22Rv1 (cell line): ENCODE data around the gene KITLG.
"Not testable (repeated sequence)": the region's sequence is repeated elsewhere in the genome, so short reads cannot be mapped to it uniquely, and the experiment has no call there.

ENCODE experiments used
- H3K27ac ChIP-seq: fragments of 450-650 bp; 2 replicates; pipeline ENCODE4 v1.5.1; 2017
- ZFX ChIP-seq: fragments of 450-650 bp; IDR thresholded peaks from 2 replicates; pipeline ENCODE4 v1.6.1; 2017; ENCODE audit warnings: antibody characterized with exemption, borderline replicate concordance
- TF ChIP-seq, protein P1 (sequence below): fragments of 450-650 bp; IDR thresholded peaks from 2 replicates; pipeline ENCODE4 v1.5.1; 2017; ENCODE audit warnings: mild to moderate bottlenecking

The KITLG gene

DNA sequence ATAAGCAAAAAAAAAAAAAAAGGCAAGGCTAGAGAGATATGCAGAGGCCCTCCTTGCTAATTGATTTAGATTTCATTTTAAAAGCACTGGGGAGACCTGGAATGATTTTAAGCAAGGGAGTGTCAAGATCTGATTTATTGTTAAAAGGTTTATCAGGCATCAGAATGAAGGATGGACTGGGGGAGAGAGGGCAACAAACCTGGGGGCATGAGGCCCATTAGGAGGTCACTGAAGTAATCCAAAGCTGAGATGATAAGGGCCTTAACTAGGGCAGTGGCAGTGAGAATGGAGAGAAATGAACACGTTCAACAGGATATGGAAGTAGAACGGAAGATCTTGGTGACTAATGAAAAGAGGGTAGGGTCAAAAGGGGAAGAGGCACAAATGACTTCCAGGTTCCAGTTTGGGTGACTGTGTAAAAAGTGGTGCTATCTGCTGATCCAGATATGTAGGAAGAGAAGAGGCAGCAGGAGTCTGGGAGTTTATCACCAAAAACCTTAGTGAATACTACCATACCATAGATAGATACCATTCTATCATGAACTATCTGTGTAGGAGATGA is 24.0 kb downstream of the KITLG start:
- no peak overlapping the region for H3K27ac ChIP-seq
- no peak for TF ChIP-seq ZFX
- TF ChIP-seq, protein P1, sequence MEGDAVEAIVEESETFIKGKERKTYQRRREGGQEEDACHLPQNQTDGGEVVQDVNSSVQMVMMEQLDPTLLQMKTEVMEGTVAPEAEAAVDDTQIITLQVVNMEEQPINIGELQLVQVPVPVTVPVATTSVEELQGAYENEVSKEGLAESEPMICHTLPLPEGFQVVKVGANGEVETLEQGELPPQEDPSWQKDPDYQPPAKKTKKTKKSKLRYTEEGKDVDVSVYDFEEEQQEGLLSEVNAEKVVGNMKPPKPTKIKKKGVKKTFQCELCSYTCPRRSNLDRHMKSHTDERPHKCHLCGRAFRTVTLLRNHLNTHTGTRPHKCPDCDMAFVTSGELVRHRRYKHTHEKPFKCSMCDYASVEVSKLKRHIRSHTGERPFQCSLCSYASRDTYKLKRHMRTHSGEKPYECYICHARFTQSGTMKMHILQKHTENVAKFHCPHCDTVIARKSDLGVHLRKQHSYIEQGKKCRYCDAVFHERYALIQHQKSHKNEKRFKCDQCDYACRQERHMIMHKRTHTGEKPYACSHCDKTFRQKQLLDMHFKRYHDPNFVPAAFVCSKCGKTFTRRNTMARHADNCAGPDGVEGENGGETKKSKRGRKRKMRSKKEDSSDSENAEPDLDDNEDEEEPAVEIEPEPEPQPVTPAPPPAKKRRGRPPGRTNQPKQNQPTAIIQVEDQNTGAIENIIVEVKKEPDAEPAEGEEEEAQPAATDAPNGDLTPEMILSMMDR, result no peak

DNA sequence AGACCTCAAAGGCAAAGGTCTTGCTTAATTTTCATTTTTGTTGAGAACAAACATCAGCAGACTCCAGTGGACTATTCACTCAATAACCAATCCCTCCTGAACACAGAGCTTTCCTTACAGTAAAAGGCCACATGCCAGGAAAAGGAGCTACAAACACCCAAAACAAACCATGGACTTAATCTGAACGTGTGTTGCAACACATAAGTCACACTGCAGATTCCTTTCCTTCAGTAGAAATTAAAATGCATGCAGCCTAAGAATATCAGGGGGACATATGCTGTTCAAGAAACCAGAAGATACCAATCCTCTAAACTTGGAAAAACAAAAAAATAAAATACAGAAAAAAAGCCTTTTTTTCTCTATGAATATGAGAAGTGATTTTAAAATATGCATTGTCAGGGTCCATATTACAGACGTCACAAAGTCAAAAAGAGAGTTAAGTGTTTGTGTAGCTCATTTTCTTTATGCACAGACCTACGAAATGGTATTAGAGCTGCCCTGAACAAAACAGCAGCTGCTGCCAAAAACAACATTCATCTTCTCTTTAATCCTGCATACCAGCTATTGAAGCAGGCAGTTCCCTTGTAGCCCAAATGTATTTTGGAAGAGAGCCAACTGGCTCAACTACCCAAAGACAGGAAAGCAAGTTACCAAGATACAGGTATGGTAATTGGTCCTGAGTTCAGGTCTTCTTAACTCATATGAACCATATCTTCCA is 26.2 kb downstream of the KITLG start:
- H3K27ac ChIP-seq, result no peak overlapping the region
- TF ChIP-seq, protein P1, result no peak
- TF ChIP-seq ZFX, result no peak

DNA sequence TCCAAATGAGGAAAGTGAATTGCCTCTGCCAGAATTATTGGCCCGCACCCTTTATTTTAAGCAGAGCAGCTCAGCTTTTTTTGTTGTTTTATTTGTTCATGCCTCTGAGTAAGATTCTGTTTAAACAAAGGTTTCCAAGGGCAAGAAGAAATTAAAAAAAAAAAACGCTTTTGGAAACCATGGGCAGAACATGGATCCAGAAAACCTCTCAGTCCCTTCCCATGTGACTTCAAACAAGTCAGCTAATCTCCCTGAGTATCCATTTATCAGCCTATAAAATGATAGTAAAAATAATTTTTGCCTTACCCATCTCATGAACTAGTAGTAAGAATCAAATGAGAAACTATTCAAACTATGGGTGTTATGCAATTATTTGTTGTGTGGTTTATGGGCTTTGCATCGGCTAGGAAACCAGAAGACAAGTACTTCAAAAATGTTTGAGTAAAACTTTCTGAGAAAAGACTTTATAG is 27.6 kb downstream of the KITLG start:
- TF ChIP-seq, protein P1, result no peak
- no peak overlapping the region for H3K27ac ChIP-seq

DNA sequence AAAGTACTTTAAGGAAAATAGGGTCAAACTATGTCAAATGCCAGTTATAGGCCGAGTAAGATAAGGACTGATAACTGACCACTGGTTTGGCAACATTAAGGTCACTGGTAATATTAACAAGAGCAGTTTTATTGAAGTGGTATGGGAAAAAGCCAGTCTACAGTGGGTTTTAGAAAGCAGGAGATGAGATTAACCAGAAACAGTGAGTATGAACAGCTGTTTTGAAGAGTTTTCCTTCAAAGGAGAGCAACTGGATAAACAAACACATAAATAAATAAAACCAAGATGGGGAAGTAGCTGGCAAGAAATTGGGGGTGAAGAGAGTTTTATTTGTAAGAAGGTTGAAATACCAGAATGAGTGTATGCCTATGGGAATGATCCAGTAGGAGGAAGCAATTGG is 30.3 kb downstream of the KITLG start:
- TF ChIP-seq, protein P1, result no peak
- TF ChIP-seq ZFX, result no peak
- no peak overlapping the region for H3K27ac ChIP-seq

DNA sequence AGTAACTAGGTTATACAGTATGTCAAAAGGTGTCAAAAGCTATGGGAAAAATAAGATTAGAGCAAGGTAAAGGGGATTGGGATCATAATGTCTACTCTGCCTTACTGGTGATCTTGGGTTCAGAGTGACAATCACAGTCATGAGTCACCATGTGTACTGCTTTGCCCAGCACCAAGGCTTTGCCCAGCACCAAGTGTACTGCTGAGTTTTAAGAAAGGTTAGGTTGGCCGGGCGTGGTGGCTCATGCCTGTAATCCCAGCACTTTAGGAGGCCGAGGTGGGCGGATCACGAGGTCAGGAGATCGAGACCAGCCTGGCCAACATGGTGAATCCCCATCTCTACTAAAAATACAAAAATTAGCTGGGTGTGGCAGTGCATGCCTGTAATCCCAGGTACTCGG is 32.3 kb downstream of the KITLG start:
- not testable (repeated sequence) for H3K27ac ChIP-seq

DNA sequence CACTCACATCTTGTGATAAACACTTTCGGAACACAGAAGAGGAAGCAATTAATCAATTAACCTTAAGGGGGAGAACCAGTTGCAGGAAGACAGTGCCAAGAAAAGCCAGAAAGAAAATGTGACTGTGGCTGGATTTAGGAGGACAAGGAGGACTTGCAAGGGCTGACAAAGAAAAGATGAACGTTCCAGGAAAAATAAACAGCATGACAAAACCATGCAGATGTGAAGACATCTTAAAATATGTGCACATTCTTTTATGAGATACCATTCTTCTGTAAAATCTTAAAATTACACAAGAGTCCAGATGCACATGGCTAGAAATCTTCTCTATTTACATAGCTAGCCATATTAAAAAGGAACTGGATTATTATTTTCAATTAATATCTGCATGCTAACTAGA is 33.4 kb downstream of the KITLG start:
- no peak overlapping the region for H3K27ac ChIP-seq
- TF ChIP-seq, protein P1, result no peak
- TF ChIP-seq ZFX, result no peak

DNA sequence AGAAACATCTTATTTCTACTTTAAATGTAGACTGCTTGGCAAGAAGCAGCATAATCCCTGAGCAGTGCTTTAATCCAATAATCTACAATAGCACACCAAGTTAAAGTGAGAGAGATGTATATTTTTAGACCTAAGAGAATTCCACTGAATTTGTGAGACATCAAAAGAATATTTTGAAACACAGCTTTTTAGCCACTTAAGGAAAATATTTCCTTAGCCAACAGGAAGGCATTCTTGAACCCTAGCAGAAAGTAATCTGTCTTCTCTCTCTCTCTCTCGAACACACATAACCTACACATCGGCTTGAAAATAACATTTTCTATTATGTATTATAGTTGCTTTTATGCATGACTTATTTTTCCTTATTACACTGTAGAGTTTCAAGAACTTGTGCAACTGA is 34.0 kb downstream of the KITLG start:
- no peak overlapping the region for H3K27ac ChIP-seq
- TF ChIP-seq, protein P1, result no peak
- TF ChIP-seq ZFX, result no peak
